HCT116 (cell line): ENCODE results near the gene PAQR4. TPM values are rescaled to one million over a fixed set of nuclear protein-coding genes. Genes with fewer than 3 reads are reported as not detected.

ENCODE experiments used
- ATAC-seq: fragments of 200-7000 bp; cut with Tn5 transposase; 2 replicates; pipeline ENCODE4 v1.9.1; 2020; ENCODE audit warnings: mild to moderate bottlenecking, moderate library complexity
- BruUV-seq: library from RNA; stranded (reverse); fragments of 400-500 nt; replicated peaks from 2 replicates; lab custom pipeline; 2021; lab: Mats Ljungman, UMichigan
- CTCF ChIA-PET: fragments of 300-600 bp; sonication (Branson Sonifier 250); formaldehyde crosslinking; loops from one replicate; lab custom pipeline; 2021; ENCODE audit warnings: antibody characterized with exemption; lab: Charles Lee
- POLR2A ChIA-PET: fragments of 300-600, 350-600 bp; sonication (Branson Sonifier 250); formaldehyde crosslinking; loops from one replicate; lab custom pipeline; 2021; ENCODE audit warnings: antibody characterized with exemption; lab: Charles Lee
- RAD21 ChIA-PET, 2 experiments: fragments of 300-600 bp; sonication (Branson Sonifier 250); formaldehyde crosslinking; loops; one replicate each; lab custom pipeline; 2023; ENCODE audit warnings: low total read pairs in 2 of 2; ENCODE audit not compliant: uncharacterized antibody in 2 of 2, unreplicated experiment in 2 of 2, low non-redundant PET in 1 of 2; lab: Charles Lee
- DNase-seq: peaks from one replicate; pipeline ENCODE4 v3.0.0-alpha.2; 2010; ENCODE audit warnings: low read depth, low spot score
- H2AFZ ChIP-seq: fragments of 200-600 bp; shearing (Covaris generic), sonication (generic); 2 replicates; pipeline ENCODE4 v1.6.1; 2017; ENCODE audit warnings: low read depth, mixed run types, mixed read lengths, antibody characterized with exemption, low read length; ENCODE audit not compliant: poor library complexity, severe bottlenecking
- H3K27ac ChIP-seq: 2 replicates; pipeline ENCODE4 v1.5.1; 2012; ENCODE audit warnings: low read depth, low read length
- H3K27me3 ChIP-seq: fragments of 200-600 bp; sonication (generic); 2 replicates; pipeline ENCODE4 v1.6.1; 2016; ENCODE audit warnings: mixed run types, low read length, mixed read lengths; ENCODE audit not compliant: insufficient read depth
- H3K36me3 ChIP-seq, 2 experiments: fragments of 200-500 bp in 1 of 2; fragments of 200-600 bp in 1 of 2; sonication (Bioruptor generic) in 1 of 2; sonication (generic) in 1 of 2; 2 replicates each; pipeline versions ENCODE4 v1.5.1 to v1.6.1; 2014 to 2016; ENCODE audit warnings: low read length in 2 of 2, inconsistent platforms in 1 of 2, mixed read lengths in 1 of 2, mixed run types in 1 of 2; ENCODE audit not compliant: insufficient read depth in 2 of 2, control insufficient read depth in 1 of 2
- H3K4me1 ChIP-seq, 2 experiments: fragments of 200-600 bp in 1 of 2; sonication (generic) in 1 of 2; 2 replicates each; pipeline versions ENCODE4 v1.5.1 to v1.6.1; 2012 to 2017; ENCODE audit warnings: low read length in 2 of 2, inconsistent platforms in 1 of 2, mild to moderate bottlenecking in 1 of 2, mixed read lengths in 1 of 2, mixed run types in 1 of 2, moderate library complexity in 1 of 2; ENCODE audit not compliant: insufficient read depth in 2 of 2, control insufficient read depth in 1 of 2
- H3K4me2 ChIP-seq: fragments of 200-600 bp; sonication (generic); 2 replicates; pipeline ENCODE4 v1.6.1; 2017; ENCODE audit warnings: mixed run types, low read length, mixed read lengths
- H3K4me3 ChIP-seq, 2 experiments: fragments of 200-600 bp in 1 of 2; sonication (generic) in 1 of 2; replicated peaks in 1 of 2; 2 replicates each; pipeline ENCODE4 v1.5.1; 2011 to 2016; ENCODE audit warnings: low read length in 2 of 2, control low read depth in 1 of 2, low read depth in 1 of 2, mild to moderate bottlenecking in 1 of 2, mixed read lengths in 1 of 2, mixed run types in 1 of 2
- H3K79me2 ChIP-seq: fragments of 200-600 bp; sonication (generic); 2 replicates; pipeline ENCODE4 v1.6.1; 2017; ENCODE audit warnings: mild to moderate bottlenecking, mixed run types, low read length, moderate library complexity, mixed read lengths; ENCODE audit not compliant: insufficient read depth
- H3K9ac ChIP-seq: fragments of 200-600 bp; sonication (generic); 2 replicates; pipeline ENCODE4 v1.6.1; 2016; ENCODE audit warnings: low read length, mixed read lengths
- H3K9me2 ChIP-seq: fragments of 200-600 bp; sonication (generic), shearing (Covaris generic); 2 replicates; pipeline ENCODE4 v1.6.1; 2017; ENCODE audit warnings: mixed run types, mild to moderate bottlenecking, moderate library complexity; ENCODE audit not compliant: insufficient read depth
- H3K9me3 ChIP-seq, 2 experiments: fragments of 200-500 bp in 1 of 2; fragments of 200-600 bp in 1 of 2; sonication (Bioruptor generic) in 1 of 2; sonication (generic) in 1 of 2; 2 replicates each; pipeline ENCODE4 v1.6.1; 2014 to 2017; ENCODE audit warnings: low read length in 2 of 2, mixed read lengths in 2 of 2, inconsistent platforms in 1 of 2, low read depth in 1 of 2, mild to moderate bottlenecking in 1 of 2, mixed run types in 1 of 2, moderate library complexity in 1 of 2; ENCODE audit not compliant: control insufficient read depth in 1 of 2, insufficient read depth in 1 of 2
- H4K20me1 ChIP-seq: fragments of 200-600 bp; sonication (generic), shearing (Covaris generic); 2 replicates; pipeline ENCODE4 v1.6.1; 2017; ENCODE audit warnings: mixed run types, mild to moderate bottlenecking, moderate library complexity; ENCODE audit not compliant: insufficient read depth
- CBX3 ChIP-seq: IDR thresholded peaks from 2 replicates; pipeline ENCODE4 v1.6.1; 2012; ENCODE audit warnings: low read depth
- EGR1 ChIP-seq: IDR thresholded peaks from 2 replicates; pipeline ENCODE4 v1.6.1; 2012; ENCODE audit warnings: low read depth
- POLR2A ChIP-seq: IDR thresholded peaks from 2 replicates; pipeline ENCODE4 v1.7.0; 2011; ENCODE audit warnings: borderline replicate concordance; ENCODE audit not compliant: insufficient read depth, insufficient read length; ENCODE audit errors: extremely low read depth
- POLR2AphosphoS5 ChIP-seq: IDR thresholded peaks from 2 replicates; pipeline ENCODE4 v1.6.1; 2011; ENCODE audit warnings: mild to moderate bottlenecking, low read depth, low read length, moderate library complexity
- YY1 ChIP-seq: IDR thresholded peaks from 2 replicates; pipeline ENCODE4 v1.6.1; 2011; ENCODE audit warnings: low read length, low read depth, moderate library complexity, mild to moderate bottlenecking; ENCODE audit not compliant: insufficient replicate concordance; ENCODE audit errors: extremely low read depth
- intact Hi-C: fragments of 100-400 bp; cut with micrococcal nuclease; formaldehyde crosslinking; loops from 2 replicates; pipeline ENCODE4 v1.10.0; 2022
- total RNA-seq: library from RNA; stranded (reverse); gene quantifications from one replicate; pipeline ENCODE4 v1.2.1, GENCODE V29; 2021; ENCODE audit not compliant: unreplicated experiment

Gene PAQR4
- total RNA-seq, 1 experiment from 2014 or later = 45.6 TPM

DNA sequence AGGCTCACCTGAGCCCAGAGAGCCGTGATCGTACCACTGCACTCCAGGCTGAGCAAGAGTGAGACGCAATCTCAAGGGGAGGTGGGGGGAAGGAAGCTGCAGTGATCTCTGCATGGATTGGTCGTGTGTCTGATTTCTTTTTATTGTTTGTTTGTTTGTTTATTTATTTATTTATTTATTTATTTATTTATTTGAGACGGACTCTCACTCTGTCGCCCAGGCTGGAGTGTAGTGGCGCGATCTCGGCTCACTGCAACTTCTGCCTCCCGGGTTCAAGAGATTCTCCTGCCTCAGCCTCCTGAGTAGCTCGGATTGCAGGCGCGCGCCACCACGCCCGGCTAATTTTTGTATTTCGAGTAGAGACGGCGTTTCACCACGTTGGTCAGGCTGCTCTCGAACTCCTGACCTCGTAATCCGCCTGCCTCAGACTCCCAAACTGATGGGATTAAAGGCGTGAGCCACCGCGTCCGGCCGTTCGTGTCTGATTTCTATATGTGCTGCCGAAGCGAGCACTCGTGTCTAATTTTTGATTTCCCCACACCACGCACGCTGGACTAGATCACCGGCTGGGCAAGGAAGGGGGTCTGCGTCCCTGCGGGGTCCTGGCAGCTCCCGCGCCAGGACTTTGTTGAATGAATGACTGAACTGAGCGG, 50.6 kb downstream of the PAQR4 start:
- peak overlapping the region; percentile 100 for H3K27ac ChIP-seq
- TF ChIP-seq CBX3 = no peak
- peak; percentile 6 for TF ChIP-seq YY1
- ChIA-PET RAD21 (interaction anchor here in 1 of 2 experiments (0.7 kb wide), 1 partner anchor 667 kb away, joined by 4 read pairs; no protein-coding TSS in a partner anchor), POLR2A (interaction anchor here (0.8 to 8.2 kb wide), 14 partner anchors 8 to 1055 kb away, joined by 3 to 188 read pairs (median 4); partner anchors contain the start of genes CLDN9, KREMEN2, PAQR4 and PKMYT1), CTCF (interaction anchor here (0.8 to 6.1 kb wide), 5 partner anchors 9 to 16 kb away, joined by 3 to 39 read pairs (median 4); no protein-coding TSS in a partner anchor)
- TSS peak; percentile 52 for BruUV-seq
- H3K9ac ChIP-seq = peak overlapping the region; percentile 99
- no peaks in the 10 kb centered on the region for H4K20me1 ChIP-seq
- no peaks in the 10 kb centered on the region for H3K9me3 ChIP-seq
- ATAC-seq = no peak
- H3K79me2 ChIP-seq = peaks cover 18% of the 10 kb centered on the region; the same call in 1 of the 2 replicates
- H3K4me2 ChIP-seq = peak overlapping the region; percentile 86
- intact Hi-C loops = loop anchor here (5.0 kb wide), 2 partner anchors 37 to 862 kb away; partner anchors contain the start of genes PKMYT1 and TRAF7
- H3K27me3 ChIP-seq = no peaks in the 10 kb centered on the region
- no peak for DNase-seq
- peak overlapping the region; percentile 94 to 95 for H3K4me3 ChIP-seq
- peaks cover 27 to 65% of the 10 kb centered on the region in 2 experiments for H3K4me1 ChIP-seq
- peaks cover 0 to 15% of the 10 kb centered on the region in 2 experiments; a peak in 1 of 4 replicates for H3K36me3 ChIP-seq
- H3K9me2 ChIP-seq = no peaks in the 10 kb centered on the region
- H2AFZ ChIP-seq = no peak overlapping the region

- Histone ChIP-seq H3K36me3 (peaks cover 0 to 15% of the 10 kb centered on the region in 2 experiments; a peak in 1 of 4 replicates), H3K9ac (peak within 1 kb of the TSS; percentile 99), H4K20me1 (no peaks in the 10 kb centered on the region), H3K79me2 (peaks cover 20% of the 10 kb centered on the region; the same call in 1 of the 2 replicates), H3K9me3 (no peaks in the 10 kb centered on the region), H3K4me1 (peaks cover 27 to 66% of the 10 kb centered on the region in 2 experiments), H2AFZ (no peak within 1 kb of the TSS), H3K27ac (peak within 1 kb of the TSS; percentile 100), H3K9me2 (no peaks in the 10 kb centered on the region), H3K4me3 (peak within 1 kb of the TSS; percentile 94 to 95), H3K4me2 (peak within 1 kb of the TSS; percentile 86), H3K27me3 (no peaks in the 10 kb centered on the region)
- intact Hi-C loops = loop anchor here (5.0 kb wide), 2 partner anchors 38 to 863 kb away; partner anchors contain the start of genes PKMYT1 and TRAF7
- DNase-seq (peak; percentile 49), ATAC-seq (peak; percentile 13)
- ChIA-PET POLR2A (interaction anchor here (0.5 to 8.2 kb wide), 16 partner anchors 8 to 1056 kb away, joined by 3 to 188 read pairs (median 4); partner anchors contain the start of genes CLDN9, KREMEN2, MMP25 and PAQR4), RAD21 (interaction anchor here in 1 of 2 experiments (0.7 kb wide), 1 partner anchor 667 kb away, joined by 4 read pairs; no protein-coding TSS in a partner anchor), CTCF (interaction anchor here (0.8 to 6.1 kb wide), 5 partner anchors 8 to 16 kb away, joined by 3 to 39 read pairs (median 4); no protein-coding TSS in a partner anchor)
- TF ChIP-seq POLR2A (peak; percentile 64), EGR1 (no peak), POLR2AphosphoS5 (peak; percentile 91)
- no TSS peak for BruUV-seq
Observed at GRCh38 chr16:3020247-3020603, 51.1 kb downstream of the PAQR4 start, which contains the start of gene TNFRSF12A. Gene TNFRSF12A, plus strand, starts transcription at chr16:3020368. Its CDS starts 30 bp downstream, at chr16:3020398.
